HEK293 (cell line): ENCODE results near the gene PIK3R3.

ENCODE experiments used
- CTCF ChIA-PET: fragments of 350-600 bp; formaldehyde crosslinking; extraction: SDS; loops from one replicate; lab custom pipeline; 2021; ENCODE audit warnings: antibody characterized with exemption; lab: Yijun Ruan, JAX
- POLR2A ChIA-PET: fragments of 300-600 bp; formaldehyde crosslinking; extraction: SDS; loops from one replicate; lab custom pipeline; 2020; ENCODE audit warnings: antibody characterized with exemption, inconsistent platforms; lab: Yijun Ruan, JAX
- H3K27ac ChIP-seq: fragments of 200-500 bp; sonication (Bioruptor generic); 2 replicates; pipeline ENCODE4 v1.5.1; 2014; ENCODE audit warnings: low read depth, low read length, control low read depth, inconsistent platforms; ENCODE audit errors: extremely low read depth
- H3K36me3 ChIP-seq, 2 experiments: fragments of 200-500 bp in 1 of 2; sonication (Bioruptor generic) in 1 of 2; 1 replicate in 1 of 2; 2 replicates in 1 of 2; pipeline ENCODE4 v1.5.1; 2014 to 2017; ENCODE audit warnings: inconsistent platforms in 2 of 2, low read length in 2 of 2; ENCODE audit not compliant: control insufficient read depth in 2 of 2, insufficient read depth in 1 of 2
- H3K4me1 ChIP-seq: fragments of 200-500 bp; sonication (Bioruptor generic); 2 replicates; pipeline ENCODE4 v1.5.1; 2014; ENCODE audit warnings: mild to moderate bottlenecking, low read length, inconsistent platforms; ENCODE audit not compliant: control insufficient read depth, insufficient read depth
- H3K4me3 ChIP-seq: 2 replicates; pipeline ENCODE4 v1.5.1; 2011; ENCODE audit warnings: low read depth, mild to moderate bottlenecking, control low read depth, low read length, moderate library complexity
- H3K9me3 ChIP-seq: fragments of 200-500 bp; sonication (Bioruptor generic); 2 replicates; pipeline ENCODE4 v1.5.1; 2014; ENCODE audit warnings: low read depth, low read length, inconsistent platforms; ENCODE audit not compliant: control insufficient read depth, insufficient read depth
- MYNN ChIP-seq: fragments of 450-650 bp; formaldehyde crosslinking; IDR thresholded peaks from 2 replicates; pipeline ENCODE4 v1.5.1; 2016; ENCODE audit warnings: missing biosample characterization, missing genetic modification characterization, borderline replicate concordance
- SP2 ChIP-seq: fragments of 450-650 bp; formaldehyde crosslinking; IDR thresholded peaks from 2 replicates; pipeline ENCODE4 v1.5.1; 2016; ENCODE audit warnings: missing biosample characterization, missing genetic modification characterization
- TRIM28 ChIP-seq: IDR thresholded peaks from 2 replicates; pipeline ENCODE4 v1.6.1; 2011; ENCODE audit warnings: low read length, control low read depth, borderline replicate concordance
- ZFP37 ChIP-seq: fragments of 450-650 bp; formaldehyde crosslinking; IDR thresholded peaks from 2 replicates; pipeline ENCODE4 v1.5.1; 2016; ENCODE audit warnings: missing biosample characterization, missing genetic modification characterization
- ZNF140 ChIP-seq: fragments of 450-650 bp; formaldehyde crosslinking; IDR thresholded peaks from 2 replicates; pipeline ENCODE4 v1.5.1; 2016; ENCODE audit warnings: missing biosample characterization, missing genetic modification characterization
- ZNF146 ChIP-seq: fragments of 450-650 bp; formaldehyde crosslinking; IDR thresholded peaks from 2 replicates; pipeline ENCODE4 v1.5.1; 2016; ENCODE audit warnings: missing biosample characterization, missing genetic modification characterization
- ZNF174 ChIP-seq: fragments of 450-650 bp; formaldehyde crosslinking; IDR thresholded peaks from 2 replicates; pipeline ENCODE4 v1.5.0; 2017; ENCODE audit warnings: missing biosample characterization, mild to moderate bottlenecking, missing genetic modification characterization
- ZNF211 ChIP-seq: fragments of 450-650 bp; formaldehyde crosslinking; IDR thresholded peaks from 2 replicates; pipeline ENCODE4 v1.5.1; 2016; ENCODE audit warnings: low read depth, missing biosample characterization, missing genetic modification characterization
- ZNF335 ChIP-seq: fragments of 450-650 bp; formaldehyde crosslinking; conservative IDR thresholded peaks from 2 replicates; pipeline ENCODE4 v1.5.1; 2016; ENCODE audit warnings: missing biosample characterization, missing genetic modification characterization
- ZNF48 ChIP-seq: fragments of 450-650 bp; formaldehyde crosslinking; IDR thresholded peaks from 2 replicates; pipeline ENCODE4 v1.5.1; 2016; ENCODE audit warnings: missing biosample characterization, missing genetic modification characterization
- ZNF660 ChIP-seq: fragments of 450-650 bp; IDR thresholded peaks from 2 replicates; pipeline ENCODE4 v1.5.1; 2018; ENCODE audit warnings: missing biosample characterization, mild to moderate bottlenecking, missing genetic modification characterization
- ZNF76 ChIP-seq: fragments of 450-650 bp; formaldehyde crosslinking; IDR thresholded peaks from 2 replicates; pipeline ENCODE4; 2016; ENCODE audit warnings: low read depth, missing biosample characterization, missing genetic modification characterization, borderline replicate concordance
- ZSCAN30 ChIP-seq: fragments of 450-650 bp; IDR thresholded peaks from 2 replicates; pipeline ENCODE4 v1.5.1; 2018; ENCODE audit warnings: missing biosample characterization, mild to moderate bottlenecking, missing genetic modification characterization, moderate library complexity
- TF ChIP-seq, protein P1 (sequence below): fragments of 450-650 bp; formaldehyde crosslinking; IDR thresholded peaks from 2 replicates; pipeline ENCODE4 v1.5.1; 2016; ENCODE audit warnings: missing biosample characterization, missing genetic modification characterization, low read depth
- TF ChIP-seq, protein P2 (sequence below): fragments of 450-650 bp; formaldehyde crosslinking; IDR thresholded peaks from 2 replicates; pipeline ENCODE4 v1.5.0; 2017; ENCODE audit warnings: missing biosample characterization, missing genetic modification characterization, borderline replicate concordance
- TF ChIP-seq, protein P3 (sequence below): IDR thresholded peaks from 2 replicates; pipeline ENCODE4 v1.6.1; 2011; ENCODE audit warnings: mild to moderate bottlenecking, low read depth, low read length, borderline replicate concordance
- TF ChIP-seq, protein P4 (sequence below): fragments of 450-650 bp; formaldehyde crosslinking; IDR thresholded peaks from 2 replicates; pipeline ENCODE4 v1.5.1; 2017; ENCODE audit warnings: missing biosample characterization, mild to moderate bottlenecking, missing genetic modification characterization, moderate library complexity
- TF ChIP-seq, protein P5 (sequence below): fragments of 450-650 bp; formaldehyde crosslinking; IDR thresholded peaks from 2 replicates; pipeline ENCODE4 v1.5.1; 2016; ENCODE audit warnings: missing biosample characterization, missing genetic modification characterization

The PIK3R3 gene

DNA sequence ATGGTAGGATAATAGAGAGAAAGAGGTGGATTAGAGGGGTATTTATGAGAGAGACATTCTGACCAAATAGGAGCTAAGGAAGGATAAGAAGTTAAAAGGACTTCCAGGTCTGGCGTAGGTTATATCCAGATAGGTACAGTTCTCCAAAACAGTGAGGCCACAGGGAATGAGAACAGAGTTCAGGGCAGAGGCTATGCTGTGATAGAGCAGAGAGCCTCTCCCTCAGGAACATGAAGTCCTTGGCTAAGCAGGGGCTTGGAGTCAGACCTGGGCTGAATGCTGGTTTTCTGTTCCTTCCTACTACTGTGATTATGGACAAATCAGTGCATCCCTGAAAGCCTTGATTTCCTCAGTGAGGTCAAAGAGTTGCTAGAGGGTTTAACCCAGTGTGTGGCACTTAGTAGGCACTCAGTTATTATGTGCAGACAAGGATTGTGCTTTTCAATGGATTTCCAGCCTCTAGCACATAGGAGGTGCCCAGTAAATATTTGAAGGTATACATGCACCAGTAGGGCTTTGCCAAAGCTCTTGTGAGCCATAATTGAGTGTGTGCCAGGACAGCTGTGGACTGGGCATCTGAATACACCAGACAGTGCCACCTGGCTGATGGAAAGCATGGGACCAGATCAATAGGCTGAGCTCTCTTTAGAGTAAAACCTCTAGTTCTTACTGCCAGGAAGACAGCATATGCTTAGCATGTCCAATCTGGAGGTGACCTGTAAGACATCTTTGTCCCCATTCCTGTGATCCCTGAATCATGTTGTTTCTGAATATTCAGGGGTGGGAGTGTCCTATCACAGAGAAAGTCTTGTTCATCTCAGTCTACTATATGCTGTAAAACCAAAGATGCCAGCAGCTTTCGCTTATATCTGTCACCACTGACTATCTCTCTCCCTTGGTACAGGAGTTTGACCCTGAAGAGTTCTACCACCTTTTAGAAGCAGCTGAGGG lies 111.1 kb downstream of the PIK3R3 start:
- POLR2A ChIA-PET, result interaction anchor here (0.6 kb wide), 1 partner anchor 411 kb away, joined by 3 read pairs; no protein-coding TSS in a partner anchor
- Histone ChIP-seq H3K4me3 (no peak overlapping the region), H3K4me1 (no peaks in the 10 kb centered on the region), H3K9me3 (no peaks in the 10 kb centered on the region)
- CTCF ChIA-PET, result interaction anchor here (0.6 to 1.0 kb wide), 2 partner anchors 118 to 159 kb away, joined by 3 read pairs; no protein-coding TSS in a partner anchor
- TF ChIP-seq, protein P1, sequence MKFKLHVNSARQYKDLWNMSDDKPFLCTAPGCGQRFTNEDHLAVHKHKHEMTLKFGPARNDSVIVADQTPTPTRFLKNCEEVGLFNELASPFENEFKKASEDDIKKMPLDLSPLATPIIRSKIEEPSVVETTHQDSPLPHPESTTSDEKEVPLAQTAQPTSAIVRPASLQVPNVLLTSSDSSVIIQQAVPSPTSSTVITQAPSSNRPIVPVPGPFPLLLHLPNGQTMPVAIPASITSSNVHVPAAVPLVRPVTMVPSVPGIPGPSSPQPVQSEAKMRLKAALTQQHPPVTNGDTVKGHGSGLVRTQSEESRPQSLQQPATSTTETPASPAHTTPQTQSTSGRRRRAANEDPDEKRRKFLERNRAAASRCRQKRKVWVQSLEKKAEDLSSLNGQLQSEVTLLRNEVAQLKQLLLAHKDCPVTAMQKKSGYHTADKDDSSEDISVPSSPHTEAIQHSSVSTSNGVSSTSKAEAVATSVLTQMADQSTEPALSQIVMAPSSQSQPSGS (tag by site-specific recombination), result no peak
- no peak for TF ChIP-seq SP2
- TF ChIP-seq ZNF211 (tag by site-specific recombination), result no peak
- no peak for TF ChIP-seq ZNF335 (tag by site-specific recombination)
- TF ChIP-seq ZNF146 (tag by site-specific recombination), result no peak
- TF ChIP-seq ZNF174 (tag by site-specific recombination), result no peak
- TF ChIP-seq, protein P2, sequence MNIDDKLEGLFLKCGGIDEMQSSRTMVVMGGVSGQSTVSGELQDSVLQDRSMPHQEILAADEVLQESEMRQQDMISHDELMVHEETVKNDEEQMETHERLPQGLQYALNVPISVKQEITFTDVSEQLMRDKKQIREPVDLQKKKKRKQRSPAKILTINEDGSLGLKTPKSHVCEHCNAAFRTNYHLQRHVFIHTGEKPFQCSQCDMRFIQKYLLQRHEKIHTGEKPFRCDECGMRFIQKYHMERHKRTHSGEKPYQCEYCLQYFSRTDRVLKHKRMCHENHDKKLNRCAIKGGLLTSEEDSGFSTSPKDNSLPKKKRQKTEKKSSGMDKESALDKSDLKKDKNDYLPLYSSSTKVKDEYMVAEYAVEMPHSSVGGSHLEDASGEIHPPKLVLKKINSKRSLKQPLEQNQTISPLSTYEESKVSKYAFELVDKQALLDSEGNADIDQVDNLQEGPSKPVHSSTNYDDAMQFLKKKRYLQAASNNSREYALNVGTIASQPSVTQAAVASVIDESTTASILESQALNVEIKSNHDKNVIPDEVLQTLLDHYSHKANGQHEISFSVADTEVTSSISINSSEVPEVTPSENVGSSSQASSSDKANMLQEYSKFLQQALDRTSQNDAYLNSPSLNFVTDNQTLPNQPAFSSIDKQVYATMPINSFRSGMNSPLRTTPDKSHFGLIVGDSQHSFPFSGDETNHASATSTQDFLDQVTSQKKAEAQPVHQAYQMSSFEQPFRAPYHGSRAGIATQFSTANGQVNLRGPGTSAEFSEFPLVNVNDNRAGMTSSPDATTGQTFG (tag by site-specific recombination), result no peak
- no peak for TF ChIP-seq MYNN (tag by site-specific recombination)
- TF ChIP-seq, protein P3, sequence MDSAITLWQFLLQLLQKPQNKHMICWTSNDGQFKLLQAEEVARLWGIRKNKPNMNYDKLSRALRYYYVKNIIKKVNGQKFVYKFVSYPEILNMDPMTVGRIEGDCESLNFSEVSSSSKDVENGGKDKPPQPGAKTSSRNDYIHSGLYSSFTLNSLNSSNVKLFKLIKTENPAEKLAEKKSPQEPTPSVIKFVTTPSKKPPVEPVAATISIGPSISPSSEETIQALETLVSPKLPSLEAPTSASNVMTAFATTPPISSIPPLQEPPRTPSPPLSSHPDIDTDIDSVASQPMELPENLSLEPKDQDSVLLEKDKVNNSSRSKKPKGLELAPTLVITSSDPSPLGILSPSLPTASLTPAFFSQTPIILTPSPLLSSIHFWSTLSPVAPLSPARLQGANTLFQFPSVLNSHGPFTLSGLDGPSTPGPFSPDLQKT, result no peak
- no peak for TF ChIP-seq ZNF660 (tag by site-specific recombination)
- TF ChIP-seq ZNF48 (tag by site-specific recombination), result no peak
- TF ChIP-seq, protein P4, sequence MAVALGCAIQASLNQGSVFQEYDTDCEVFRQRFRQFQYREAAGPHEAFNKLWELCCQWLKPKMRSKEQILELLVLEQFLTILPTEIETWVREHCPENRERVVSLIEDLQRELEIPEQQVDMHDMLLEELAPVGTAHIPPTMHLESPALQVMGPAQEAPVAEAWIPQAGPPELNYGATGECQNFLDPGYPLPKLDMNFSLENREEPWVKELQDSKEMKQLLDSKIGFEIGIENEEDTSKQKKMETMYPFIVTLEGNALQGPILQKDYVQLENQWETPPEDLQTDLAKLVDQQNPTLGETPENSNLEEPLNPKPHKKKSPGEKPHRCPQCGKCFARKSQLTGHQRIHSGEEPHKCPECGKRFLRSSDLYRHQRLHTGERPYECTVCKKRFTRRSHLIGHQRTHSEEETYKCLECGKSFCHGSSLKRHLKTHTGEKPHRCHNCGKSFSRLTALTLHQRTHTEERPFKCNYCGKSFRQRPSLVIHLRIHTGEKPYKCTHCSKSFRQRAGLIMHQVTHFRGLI (tag by site-specific recombination), result no peak
- no peak for TF ChIP-seq ZNF76 (tag by site-specific recombination)
- no peak for TF ChIP-seq ZFP37
- no peak for TF ChIP-seq ZSCAN30 (tag by site-specific recombination)
- no peak for TF ChIP-seq ZNF140 (tag by site-specific recombination)
- TF ChIP-seq, protein P5, sequence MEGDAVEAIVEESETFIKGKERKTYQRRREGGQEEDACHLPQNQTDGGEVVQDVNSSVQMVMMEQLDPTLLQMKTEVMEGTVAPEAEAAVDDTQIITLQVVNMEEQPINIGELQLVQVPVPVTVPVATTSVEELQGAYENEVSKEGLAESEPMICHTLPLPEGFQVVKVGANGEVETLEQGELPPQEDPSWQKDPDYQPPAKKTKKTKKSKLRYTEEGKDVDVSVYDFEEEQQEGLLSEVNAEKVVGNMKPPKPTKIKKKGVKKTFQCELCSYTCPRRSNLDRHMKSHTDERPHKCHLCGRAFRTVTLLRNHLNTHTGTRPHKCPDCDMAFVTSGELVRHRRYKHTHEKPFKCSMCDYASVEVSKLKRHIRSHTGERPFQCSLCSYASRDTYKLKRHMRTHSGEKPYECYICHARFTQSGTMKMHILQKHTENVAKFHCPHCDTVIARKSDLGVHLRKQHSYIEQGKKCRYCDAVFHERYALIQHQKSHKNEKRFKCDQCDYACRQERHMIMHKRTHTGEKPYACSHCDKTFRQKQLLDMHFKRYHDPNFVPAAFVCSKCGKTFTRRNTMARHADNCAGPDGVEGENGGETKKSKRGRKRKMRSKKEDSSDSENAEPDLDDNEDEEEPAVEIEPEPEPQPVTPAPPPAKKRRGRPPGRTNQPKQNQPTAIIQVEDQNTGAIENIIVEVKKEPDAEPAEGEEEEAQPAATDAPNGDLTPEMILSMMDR (tag by site-specific recombination), result no peak
- no peak for TF ChIP-seq TRIM28
- TF ChIP-seq, all 188 proteins: peak for 0
- H3K27ac ChIP-seq, result no peak overlapping the region
- peaks cover 0 to 44% of the 10 kb centered on the region in 2 experiments; a peak in 1 of 3 replicates for H3K36me3 ChIP-seq
